Measurements from ENCODE around the gene SLC17A7. TPM values are rescaled to one million over a fixed set of nuclear protein-coding genes. Genes with fewer than 3 reads are reported as not detected.

The SLC17A7 gene
- not detected in 2 replicates for total RNA-seq

DNA sequence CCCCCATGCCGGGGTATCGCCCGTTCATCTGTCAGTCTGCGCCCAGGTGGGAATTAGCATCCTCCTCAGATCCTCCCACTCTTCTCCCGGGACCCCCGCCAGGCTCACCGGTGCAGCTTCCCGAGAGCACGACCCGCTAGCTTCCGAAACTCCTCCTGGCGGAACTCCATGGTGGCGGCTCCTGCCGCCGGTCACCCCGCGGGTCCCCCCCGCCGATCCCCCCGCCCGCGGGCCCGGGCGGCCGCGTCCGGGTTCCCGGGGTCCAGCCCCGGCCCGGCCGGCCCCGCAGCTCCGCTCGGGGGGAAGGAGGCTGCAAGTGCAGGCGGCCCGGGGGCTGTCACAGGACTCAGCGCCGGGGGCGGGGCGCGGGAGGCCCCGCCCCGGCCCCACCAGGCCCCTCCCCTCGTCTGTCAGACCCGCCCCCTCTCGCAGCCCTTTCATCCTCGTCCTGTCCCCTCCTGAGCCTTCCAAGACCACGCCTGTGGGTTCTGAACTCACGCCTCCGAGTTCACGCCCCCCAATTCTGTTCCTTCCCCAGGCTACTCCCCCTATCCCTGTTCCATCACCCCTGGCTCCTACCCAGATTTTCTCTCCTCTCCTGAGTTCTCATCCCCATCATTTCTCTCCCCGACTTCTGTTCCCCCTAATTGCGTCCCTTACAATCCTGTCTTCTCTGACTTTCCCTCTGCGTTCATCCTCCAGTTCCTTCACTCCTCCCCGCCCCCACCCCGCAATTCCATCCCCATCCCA, at the start of gene SLC17A7:
SLC17A7 (minus strand) TSS at position 318 of the 750 bp plus-strand sequence; CDS start at position 170, 148 bp downstream.
- Histone ChIP-seq H3K36me3 (ENCODE audit: control insufficient read depth, insufficient read depth, low read length) (peaks cover under 1% of the 10 kb centered on the region), H3K4me3 (ENCODE audit: low read depth, low read length) (no peak within 1 kb of the TSS), H3K27me3 (ENCODE audit: control insufficient read depth, insufficient read depth, low read length) (peaks cover 43% of the 10 kb centered on the region)
- TF ChIP-seq, protein P1, sequence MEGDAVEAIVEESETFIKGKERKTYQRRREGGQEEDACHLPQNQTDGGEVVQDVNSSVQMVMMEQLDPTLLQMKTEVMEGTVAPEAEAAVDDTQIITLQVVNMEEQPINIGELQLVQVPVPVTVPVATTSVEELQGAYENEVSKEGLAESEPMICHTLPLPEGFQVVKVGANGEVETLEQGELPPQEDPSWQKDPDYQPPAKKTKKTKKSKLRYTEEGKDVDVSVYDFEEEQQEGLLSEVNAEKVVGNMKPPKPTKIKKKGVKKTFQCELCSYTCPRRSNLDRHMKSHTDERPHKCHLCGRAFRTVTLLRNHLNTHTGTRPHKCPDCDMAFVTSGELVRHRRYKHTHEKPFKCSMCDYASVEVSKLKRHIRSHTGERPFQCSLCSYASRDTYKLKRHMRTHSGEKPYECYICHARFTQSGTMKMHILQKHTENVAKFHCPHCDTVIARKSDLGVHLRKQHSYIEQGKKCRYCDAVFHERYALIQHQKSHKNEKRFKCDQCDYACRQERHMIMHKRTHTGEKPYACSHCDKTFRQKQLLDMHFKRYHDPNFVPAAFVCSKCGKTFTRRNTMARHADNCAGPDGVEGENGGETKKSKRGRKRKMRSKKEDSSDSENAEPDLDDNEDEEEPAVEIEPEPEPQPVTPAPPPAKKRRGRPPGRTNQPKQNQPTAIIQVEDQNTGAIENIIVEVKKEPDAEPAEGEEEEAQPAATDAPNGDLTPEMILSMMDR (IDR thresholded peaks at IDR 0.05; ENCODE audit: insufficient read depth, low read length, severe bottlenecking): no peak
- DNase-seq (ENCODE audit: low read depth) (no peak), FAIRE-seq (no peak)

DNA sequence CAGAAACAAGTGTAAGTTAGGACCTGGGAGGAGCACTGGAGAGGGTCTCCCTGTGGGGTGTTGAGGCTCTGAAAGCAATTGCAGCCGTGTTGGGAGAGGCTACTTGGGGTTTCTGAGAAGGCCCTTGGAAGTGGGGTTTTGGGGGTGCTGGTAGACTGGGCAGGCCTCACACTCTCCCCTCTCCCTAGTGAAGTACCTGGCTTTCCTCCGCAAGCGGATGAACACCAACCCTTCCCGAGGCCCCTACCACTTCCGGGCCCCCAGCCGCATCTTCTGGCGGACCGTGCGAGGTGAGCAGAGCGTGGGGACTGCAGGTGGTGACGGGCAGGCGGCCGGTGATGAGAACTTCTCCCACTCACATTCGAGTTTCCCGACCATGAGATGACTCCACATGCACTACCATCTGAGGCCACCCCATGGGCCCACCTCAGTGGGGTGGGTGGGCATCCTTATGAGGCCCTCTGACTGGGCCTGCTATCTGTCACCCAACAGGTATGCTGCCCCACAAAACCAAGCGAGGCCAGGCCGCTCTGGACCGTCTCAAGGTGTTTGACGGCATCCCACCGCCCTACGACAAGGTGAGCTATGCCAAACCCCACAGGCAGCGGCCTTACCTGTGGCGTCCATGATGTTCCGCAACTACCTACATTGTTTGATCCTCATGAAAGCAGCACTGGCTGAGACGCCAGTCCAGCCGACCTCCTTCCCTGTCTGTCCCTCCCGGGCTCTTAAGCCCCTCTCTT, 49.1 kb upstream of the SLC17A7 start:
- FAIRE-seq: no peak
- H3K36me3 ChIP-seq (ENCODE audit: control insufficient read depth, insufficient read depth, low read length): peaks cover 29% of the 10 kb centered on the region
- H3K27me3 ChIP-seq (ENCODE audit: control insufficient read depth, insufficient read depth, low read length): no peaks in the 10 kb centered on the region
- no peak for DNase-seq (ENCODE audit: low read depth)
- H3K4me3 ChIP-seq (ENCODE audit: low read depth, low read length): no peak overlapping the region
- TF ChIP-seq, protein P1 (IDR thresholded peaks at IDR 0.05; ENCODE audit: insufficient read depth, low read length, severe bottlenecking): no peak

DNA sequence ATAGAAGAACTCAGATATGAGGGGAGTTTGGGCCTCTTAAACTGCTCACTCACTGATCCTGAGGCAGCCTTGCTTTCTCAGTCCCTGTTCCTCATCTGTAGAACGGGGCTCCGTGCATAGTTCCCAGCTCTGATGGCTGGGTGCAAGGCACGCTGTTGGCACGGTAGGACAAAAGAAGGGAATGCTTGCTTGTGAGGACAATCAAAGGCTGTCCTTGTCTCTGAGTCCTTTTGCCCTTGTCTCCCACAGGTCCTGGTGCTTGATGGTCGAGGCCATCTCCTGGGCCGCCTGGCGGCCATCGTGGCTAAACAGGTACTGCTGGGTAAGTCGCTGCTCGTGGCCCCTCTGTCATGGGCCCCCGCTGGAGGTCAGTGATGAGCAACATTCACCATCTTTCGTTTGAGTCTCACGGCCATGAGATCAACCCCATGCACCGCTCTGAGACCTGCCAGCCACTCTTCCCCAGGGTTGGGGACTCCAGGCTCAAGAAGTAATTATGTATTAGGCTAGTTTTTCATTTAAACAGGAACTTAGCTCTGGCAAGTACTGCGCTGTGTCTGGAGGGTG, 48.4 kb upstream of the SLC17A7 start:
- Histone ChIP-seq H3K27me3 (ENCODE audit: control insufficient read depth, insufficient read depth, low read length) (no peaks in the 10 kb centered on the region), H3K4me3 (ENCODE audit: low read depth, low read length) (no peak overlapping the region), H3K36me3 (ENCODE audit: control insufficient read depth, insufficient read depth, low read length) (peaks cover 29% of the 10 kb centered on the region)
- DNase-seq (ENCODE audit: low read depth): no peak
- TF ChIP-seq, protein P1 (IDR thresholded peaks at IDR 0.05; ENCODE audit: insufficient read depth, low read length, severe bottlenecking): no peak
- no peak for FAIRE-seq

DNA sequence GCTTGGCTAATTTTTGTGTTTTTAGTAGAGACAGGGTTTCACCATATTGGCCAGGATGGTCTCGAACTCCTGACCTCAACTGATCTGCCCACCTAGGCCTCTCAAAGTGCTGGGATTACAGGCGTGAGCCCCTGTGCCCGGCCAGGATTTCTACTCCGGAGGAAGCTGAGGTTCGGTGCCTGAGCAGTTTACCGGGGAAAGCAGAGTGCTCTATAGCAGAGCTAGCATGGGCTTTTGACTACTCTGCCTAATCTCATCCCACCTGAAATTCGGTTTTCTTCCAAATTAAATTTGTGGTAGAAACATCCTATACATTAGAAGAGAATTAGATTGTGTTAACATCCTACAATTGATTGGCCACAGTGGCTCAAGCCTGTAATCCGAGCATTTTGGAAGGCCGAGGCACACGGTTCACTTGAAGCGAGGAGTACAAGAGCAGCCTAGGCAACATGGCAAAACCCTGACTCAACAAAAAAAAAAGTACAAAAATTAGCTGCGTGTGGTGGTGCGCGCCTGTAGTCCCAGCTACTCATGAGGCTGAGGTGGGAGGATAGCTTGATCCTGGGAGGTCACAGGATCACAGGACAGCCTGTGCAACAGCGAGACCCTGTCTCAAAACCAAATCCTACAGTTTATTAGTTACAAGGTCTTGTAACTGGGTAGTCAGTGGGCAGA, 47.7 kb upstream of the SLC17A7 start:
- peak overlapping the region; percentile 87 for H3K4me3 ChIP-seq (ENCODE audit: low read depth, low read length)
- DNase-seq (ENCODE audit: low read depth) (no peak), FAIRE-seq (no peak)
- TF ChIP-seq, protein P1 (IDR thresholded peaks at IDR 0.05; ENCODE audit: insufficient read depth, low read length, severe bottlenecking): no peak
- H3K36me3 ChIP-seq (ENCODE audit: control insufficient read depth, insufficient read depth, low read length): peaks cover 29% of the 10 kb centered on the region
- no peaks in the 10 kb centered on the region for H3K27me3 ChIP-seq (ENCODE audit: control insufficient read depth, insufficient read depth, low read length)

DNA sequence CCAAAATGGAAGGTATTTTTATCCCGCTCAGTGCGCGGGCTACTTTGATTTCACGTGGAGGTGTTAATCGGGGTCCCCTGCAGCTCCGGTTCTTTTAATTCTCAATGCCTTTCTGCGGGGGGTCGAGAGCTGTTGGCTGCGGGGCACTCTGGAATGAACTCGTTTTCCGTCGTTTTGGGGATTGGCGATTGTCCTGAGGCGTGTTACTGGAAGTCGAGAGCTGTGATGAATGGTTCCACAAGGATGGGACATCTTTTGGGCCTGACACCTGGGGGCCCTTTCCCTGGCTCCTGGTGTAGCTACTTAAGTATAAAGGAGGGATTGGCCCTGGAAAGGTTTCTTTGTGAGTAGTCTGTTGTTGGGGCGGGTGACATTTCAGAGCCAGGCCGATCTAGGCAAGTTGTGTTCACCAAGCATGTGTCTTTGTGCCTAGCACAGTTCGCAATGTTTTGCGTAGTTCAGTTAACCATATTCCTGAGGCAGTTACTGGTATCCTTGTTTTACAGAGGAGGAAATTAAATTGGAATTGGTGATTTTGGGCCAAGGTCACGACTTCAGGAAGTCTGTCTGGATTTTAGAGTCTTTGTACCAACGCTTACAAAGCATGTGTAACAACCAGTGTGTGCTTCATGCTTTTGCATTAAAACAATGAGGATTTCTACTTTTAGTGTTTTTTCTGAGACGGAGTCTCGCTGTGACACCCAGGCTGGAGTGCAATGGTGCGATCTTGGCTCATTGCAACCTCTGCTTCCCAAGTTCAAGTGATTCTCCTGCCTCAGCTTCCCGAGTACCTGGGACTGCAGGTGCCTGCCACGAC, 46.9 kb upstream of the SLC17A7 start:
- DNase-seq (ENCODE audit: low read depth) (no peak), FAIRE-seq (no peak)
- H3K27me3 ChIP-seq (ENCODE audit: control insufficient read depth, insufficient read depth, low read length): no peaks in the 10 kb centered on the region
- TF ChIP-seq, protein P1 (IDR thresholded peaks at IDR 0.05; ENCODE audit: insufficient read depth, low read length, severe bottlenecking): no peak
- H3K4me3 ChIP-seq (ENCODE audit: low read depth, low read length): peak overlapping the region; percentile 87
- H3K36me3 ChIP-seq (ENCODE audit: control insufficient read depth, insufficient read depth, low read length): peaks cover 29% of the 10 kb centered on the region
